NCI-H526 (cell line): ENCODE data around the gene C19orf85.
"Not testable (repeated sequence)": the region's sequence is repeated elsewhere in the genome, so short reads cannot be mapped to it uniquely, and the experiment has no call there.

Experiments used
- DNase-seq, 2 experiments: peaks; one replicate each; lab custom pipeline; 2025; lab: John Stamatoyannopoulos, UW

C19orf85 gene

GRCh38 chr19:55464662-55465054, at the start of gene C19orf85:
Gene C19orf85 (minus strand): TSS chr19:55464751. CDS start chr19:55464554, 197 bp downstream.
- no peak for DNase-seq

GRCh38 chr19:55508120-55508519, 43.6 kb upstream of the C19orf85 start:
- no peak for DNase-seq

- DNase-seq, result no peak
These were observed 40.4 kb upstream of the C19orf85 start for GRCh38 chr19:55504981-55505380.

- no peak for DNase-seq
These were observed 39.7 kb upstream of the C19orf85 start for GRCh38 chr19:55504252-55504603.

- peak; percentile 96 to 98 for DNase-seq
These were observed 39.1 kb upstream of the C19orf85 start for GRCh38 chr19:55503502-55504251.

- no peak for DNase-seq
These were observed 38.6 kb upstream of the C19orf85 start for GRCh38 chr19:55503157-55503501.

- DNase-seq, result no peak
These were observed 37.8 kb upstream of the C19orf85 start for GRCh38 chr19:55502197-55502952.

GRCh38 chr19:55500368-55500952, 35.9 kb upstream of the C19orf85 start:
- no peak for DNase-seq

GRCh38 chr19:55498246-55498840, 33.8 kb upstream of the C19orf85 start:
- no peak for DNase-seq

- no peak for DNase-seq
These were observed 33.2 kb upstream of the C19orf85 start for GRCh38 chr19:55497763-55498162.

GRCh38 chr19:55496820-55497219, 32.3 kb upstream of the C19orf85 start:
- not testable (repeated sequence) for DNase-seq

- no peak for DNase-seq
These were observed 31.2 kb upstream of the C19orf85 start for GRCh38 chr19:55495646-55496349.

- DNase-seq, result no peak
These were observed 29.7 kb upstream of the C19orf85 start for GRCh38 chr19:55494172-55494761.

GRCh38 chr19:55493645-55494171, 29.2 kb upstream of the C19orf85 start:
- DNase-seq, result no peak

GRCh38 chr19:55493052-55493644, 28.6 kb upstream of the C19orf85 start:
- DNase-seq, result no peak

GRCh38 chr19:55492362-55492944, 27.9 kb upstream of the C19orf85 start:
- peak in 1 of 2 experiments; percentile 26 for DNase-seq

- DNase-seq, result no peak
These were observed 27.2 kb upstream of the C19orf85 start for GRCh38 chr19:55491546-55492360.

- DNase-seq, result no peak
These were observed 26.2 kb upstream of the C19orf85 start for GRCh38 chr19:55490478-55491432.
